ENCODE measurements around the gene HOXB8. TPM values are rescaled to one million over a fixed set of nuclear protein-coding genes. Genes with fewer than 3 reads are reported as not detected.

The HOXB8 gene
- total RNA-seq, 3 donors from 2014 or later (not counting 1 experiment from before 2014, with no cell fraction given) = not detected

- H3K36me3 ChIP-seq (ENCODE audit: control insufficient read depth, insufficient read depth, low read length) = no peaks in the 10 kb centered on the region
- H3K9me3 ChIP-seq (ENCODE audit: control insufficient read depth, insufficient read depth, low read length) = no peaks in the 10 kb centered on the region
- DNase-seq = peak; percentile 56 to 60
- intact Hi-C loops (cut with micrococcal nuclease) = no loop called here
- peaks cover 29 to 44% of the 10 kb centered on the region in 2 donors for H3K4me1 Mint-ChIP-seq
- peak overlapping the region; percentile 83 to 92 for H3K27ac Mint-ChIP-seq
- H3K4me3 Mint-ChIP-seq = peak overlapping the region; percentile 97
- H3K27me3 ChIP-seq (ENCODE audit: control insufficient read depth, insufficient read depth, low read length) = peaks cover 47% of the 10 kb centered on the region
- 2% methylated on average over 21 of the region's 34 CpGs for whole genome bisulfite sequencing (ENCODE audit: insufficient coverage)
- no peak overlapping the region for H3K27ac ChIP-seq (ENCODE audit: low read length)
- H3K36me3 Mint-ChIP-seq = no peaks in the 10 kb centered on the region
- peak overlapping the region; percentile 52 for H3K4me3 ChIP-seq (ENCODE audit: low read length)
- peak in 2 of 3 donors; percentile 47 for ATAC-seq
- H3K9me3 Mint-ChIP-seq = no peaks in the 10 kb centered on the region
- TF ChIP-seq CTCF (IDR thresholded peaks at IDR 0.05) = no peak
- peaks cover 71 to 80% of the 10 kb centered on the region in 2 donors for H3K27me3 Mint-ChIP-seq (ENCODE audit: low read depth in 2 of 2)
- peaks cover 27% of the 10 kb centered on the region for H3K4me1 ChIP-seq (ENCODE audit: control insufficient read depth, insufficient read depth, low read length)
Measured at GRCh38 chr17:48586355-48587258, 28.5 kb downstream of the HOXB8 start.

DNA sequence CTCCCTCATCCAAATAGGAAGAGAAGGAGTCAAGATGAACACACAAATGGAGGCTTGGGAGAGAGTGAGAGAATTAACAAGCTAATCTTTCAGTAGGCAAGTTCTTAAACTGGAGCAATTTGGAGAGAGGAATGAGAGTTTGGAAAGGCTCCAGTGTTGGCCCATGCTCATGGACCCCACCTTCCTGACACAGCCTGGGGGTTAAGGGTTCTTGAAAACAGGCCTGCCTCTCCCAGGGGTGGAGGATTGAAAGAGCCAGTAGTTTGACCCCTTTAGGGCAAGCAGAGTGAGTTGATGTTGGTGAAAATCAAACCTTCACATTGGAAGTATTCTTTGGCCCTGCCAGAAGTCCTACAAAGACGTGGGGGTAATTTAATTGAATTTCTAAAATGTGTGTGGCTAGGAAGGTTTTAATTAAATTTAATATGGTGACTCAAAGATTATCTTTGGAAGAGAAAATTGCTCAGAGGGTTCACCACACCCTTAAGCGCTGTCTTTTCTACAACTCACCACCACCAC lies 30.8 kb downstream of the HOXB8 start:
- peaks cover 40 to 54% of the 10 kb centered on the region in 2 donors for H3K4me1 Mint-ChIP-seq
- WGBS (ENCODE audit: insufficient coverage) = 83% methylated on average over 2 of the region's 2 CpGs
- H3K4me3 Mint-ChIP-seq = peak overlapping the region; percentile 32

DNA sequence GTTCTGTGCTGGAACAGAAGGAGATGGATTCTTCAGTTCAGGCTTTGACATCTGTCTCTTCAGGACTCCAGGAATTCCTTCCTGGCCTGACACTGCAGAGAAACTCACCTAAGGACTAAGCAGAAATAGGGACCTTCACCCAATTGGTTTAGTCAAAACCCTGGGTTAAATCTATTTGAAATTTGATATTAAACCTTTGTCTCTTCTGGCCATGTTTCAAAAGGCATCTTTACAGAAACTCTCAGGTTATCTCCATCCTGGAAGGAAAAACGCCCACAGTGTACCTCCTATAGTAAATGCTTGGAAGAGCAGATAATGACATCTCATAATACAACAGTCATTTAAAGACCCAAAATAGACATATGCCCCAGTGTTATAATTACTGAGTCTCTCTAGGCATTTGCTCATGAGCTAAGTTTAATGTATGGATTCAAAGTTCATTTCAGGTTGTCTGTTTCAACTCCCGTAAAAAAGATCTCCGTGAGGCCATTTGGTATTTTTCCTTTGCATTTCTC lies 31.3 kb downstream of the HOXB8 start:
- Mint-ChIP-seq H3K4me3 (peak overlapping the region; percentile 32), H3K4me1 (peaks cover 45 to 59% of the 10 kb centered on the region in 2 donors), H3K9me3 (no peaks in the 10 kb centered on the region), H3K27ac (no peak overlapping the region), H3K36me3 (no peaks in the 10 kb centered on the region), H3K27me3 (ENCODE audit: low read depth in 2 of 2) (peaks cover 72 to 86% of the 10 kb centered on the region in 2 donors)
- ATAC-seq = no peak
- Histone ChIP-seq H3K9me3 (ENCODE audit: control insufficient read depth, insufficient read depth, low read length) (no peaks in the 10 kb centered on the region), H3K4me3 (ENCODE audit: low read length) (no peak overlapping the region), H3K27me3 (ENCODE audit: control insufficient read depth, insufficient read depth, low read length) (peaks cover 56% of the 10 kb centered on the region), H3K27ac (ENCODE audit: low read length) (no peak overlapping the region), H3K36me3 (ENCODE audit: control insufficient read depth, insufficient read depth, low read length) (no peaks in the 10 kb centered on the region), H3K4me1 (ENCODE audit: control insufficient read depth, insufficient read depth, low read length) (peaks cover 39% of the 10 kb centered on the region)
- no peak for DNase-seq
- TF ChIP-seq CTCF (IDR thresholded peaks at IDR 0.05) = no peak
- WGBS (ENCODE audit: insufficient coverage) = no CpG with 5 or more reads among the region's 3 CpGs
- intact Hi-C loops (cut with micrococcal nuclease) = no loop called here

More for the DNA sequence above, 30.8 kb downstream of the HOXB8 start:
- Mint-ChIP-seq H3K27ac (peak overlapping the region in 1 of 2 donors; percentile 92), H3K9me3 (no peaks in the 10 kb centered on the region), H3K27me3 (ENCODE audit: low read depth in 2 of 2) (peaks cover 68 to 83% of the 10 kb centered on the region in 2 donors), H3K36me3 (no peaks in the 10 kb centered on the region)
- Histone ChIP-seq H3K4me3 (ENCODE audit: low read length) (no peak overlapping the region), H3K27ac (ENCODE audit: low read length) (no peak overlapping the region), H3K4me1 (ENCODE audit: control insufficient read depth, insufficient read depth, low read length) (peaks cover 33% of the 10 kb centered on the region), H3K9me3 (ENCODE audit: control insufficient read depth, insufficient read depth, low read length) (no peaks in the 10 kb centered on the region), H3K27me3 (ENCODE audit: control insufficient read depth, insufficient read depth, low read length) (peaks cover 59% of the 10 kb centered on the region), H3K36me3 (ENCODE audit: control insufficient read depth, insufficient read depth, low read length) (no peaks in the 10 kb centered on the region)
- ATAC-seq (no peak), DNase-seq (peak in 1 of 2 donors; percentile 5)
- no peak for TF ChIP-seq CTCF (IDR thresholded peaks at IDR 0.05)
- intact Hi-C loops (cut with micrococcal nuclease) = no loop called here
